Measurements from ENCODE around the gene GRM2. TPM values are rescaled to one million over a fixed set of nuclear protein-coding genes. Genes with fewer than 3 reads are reported as not detected.
"Not testable (repeated sequence)": the region's sequence is repeated elsewhere in the genome, so short reads cannot be mapped to it uniquely, and the experiment has no call there.

GRM2 gene
- total RNA-seq, 6 donors from 2014 or later: 0.10 to 1.0 (median 0.30) TPM; not detected in 1

DNA sequence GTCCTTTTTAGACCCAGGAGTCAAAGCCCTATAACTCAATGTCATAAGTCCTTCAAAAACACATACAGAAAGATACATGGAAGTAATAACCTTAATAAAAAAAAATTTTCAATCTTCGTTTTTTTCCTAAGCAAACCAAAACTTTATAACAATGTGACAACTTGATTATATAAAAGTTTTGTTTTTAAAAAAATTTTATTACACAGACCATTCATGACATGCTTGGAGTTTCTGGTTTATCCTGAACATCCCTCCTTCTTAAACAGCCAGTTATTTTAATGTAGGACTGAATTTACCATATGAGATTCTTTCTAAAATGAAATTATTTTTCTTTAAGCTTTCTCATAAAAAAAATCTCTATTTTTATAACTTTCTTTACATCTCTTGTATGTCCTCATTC lies 41.5 kb downstream of the GRM2 start:
- no peak for DNase-seq
- H3K36me3 ChIP-seq: no peaks in the 10 kb centered on the region
- no peaks in the 10 kb centered on the region for H3K4me1 ChIP-seq
- no peak for ATAC-seq (ENCODE audit: low FRiP score in 2 of 2)
- no peaks in the 10 kb centered on the region for H3K27me3 ChIP-seq
- H3K27ac ChIP-seq: no peak overlapping the region
- WGBS, 2 donors: 42 to 68% methylated on average over 1 of the region's 1 CpG
- H3K9me3 ChIP-seq: no peaks in the 10 kb centered on the region
- H3K4me3 ChIP-seq: no peak overlapping the region
- TF ChIP-seq POLR2AphosphoS5 (IDR thresholded peaks at IDR 0.05): no peak
- TF ChIP-seq, protein P1, sequence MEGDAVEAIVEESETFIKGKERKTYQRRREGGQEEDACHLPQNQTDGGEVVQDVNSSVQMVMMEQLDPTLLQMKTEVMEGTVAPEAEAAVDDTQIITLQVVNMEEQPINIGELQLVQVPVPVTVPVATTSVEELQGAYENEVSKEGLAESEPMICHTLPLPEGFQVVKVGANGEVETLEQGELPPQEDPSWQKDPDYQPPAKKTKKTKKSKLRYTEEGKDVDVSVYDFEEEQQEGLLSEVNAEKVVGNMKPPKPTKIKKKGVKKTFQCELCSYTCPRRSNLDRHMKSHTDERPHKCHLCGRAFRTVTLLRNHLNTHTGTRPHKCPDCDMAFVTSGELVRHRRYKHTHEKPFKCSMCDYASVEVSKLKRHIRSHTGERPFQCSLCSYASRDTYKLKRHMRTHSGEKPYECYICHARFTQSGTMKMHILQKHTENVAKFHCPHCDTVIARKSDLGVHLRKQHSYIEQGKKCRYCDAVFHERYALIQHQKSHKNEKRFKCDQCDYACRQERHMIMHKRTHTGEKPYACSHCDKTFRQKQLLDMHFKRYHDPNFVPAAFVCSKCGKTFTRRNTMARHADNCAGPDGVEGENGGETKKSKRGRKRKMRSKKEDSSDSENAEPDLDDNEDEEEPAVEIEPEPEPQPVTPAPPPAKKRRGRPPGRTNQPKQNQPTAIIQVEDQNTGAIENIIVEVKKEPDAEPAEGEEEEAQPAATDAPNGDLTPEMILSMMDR (IDR thresholded peaks at IDR 0.05): no peak
- no peak for TF ChIP-seq POLR2A (IDR thresholded peaks at IDR 0.05)
- no peak for TF ChIP-seq EP300 (IDR thresholded peaks at IDR 0.05)

DNA sequence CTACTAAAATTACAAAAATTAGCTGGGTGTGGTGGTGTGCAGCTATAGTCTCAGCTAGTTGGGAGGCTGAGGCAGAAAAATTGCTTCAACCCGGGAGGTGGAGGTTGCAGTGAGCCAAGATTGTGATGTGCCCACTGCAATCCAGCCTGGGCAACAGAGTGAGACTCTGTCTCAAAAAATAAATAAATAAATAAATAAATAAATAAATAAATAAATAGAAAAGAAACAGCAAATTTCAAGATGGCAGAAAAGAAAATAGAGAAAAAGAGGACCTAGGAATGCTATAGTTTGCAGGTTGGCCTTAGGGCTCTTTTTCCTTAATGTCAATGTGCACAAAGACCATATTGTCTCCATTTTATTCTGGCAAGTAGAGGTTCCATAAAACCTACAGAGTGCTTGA lies 44.0 kb downstream of the GRM2 start:
- Histone ChIP-seq H3K9me3 (no peaks in the 10 kb centered on the region), H3K4me1 (no peaks in the 10 kb centered on the region), H3K27me3 (no peaks in the 10 kb centered on the region), H3K36me3 (no peaks in the 10 kb centered on the region), H3K4me3 (no peak overlapping the region), H3K27ac (no peak overlapping the region)
- ATAC-seq (ENCODE audit: low FRiP score in 2 of 2) (no peak), DNase-seq (no peak)
- TF ChIP-seq POLR2AphosphoS5 (IDR thresholded peaks at IDR 0.05) (no peak), EP300 (IDR thresholded peaks at IDR 0.05) (no peak), POLR2A (IDR thresholded peaks at IDR 0.05) (no peak)
- TF ChIP-seq, protein P1 (IDR thresholded peaks at IDR 0.05): no peak
- WGBS, 2 donors: 94 to 100% methylated on average over 1 of the region's 1 CpG

DNA sequence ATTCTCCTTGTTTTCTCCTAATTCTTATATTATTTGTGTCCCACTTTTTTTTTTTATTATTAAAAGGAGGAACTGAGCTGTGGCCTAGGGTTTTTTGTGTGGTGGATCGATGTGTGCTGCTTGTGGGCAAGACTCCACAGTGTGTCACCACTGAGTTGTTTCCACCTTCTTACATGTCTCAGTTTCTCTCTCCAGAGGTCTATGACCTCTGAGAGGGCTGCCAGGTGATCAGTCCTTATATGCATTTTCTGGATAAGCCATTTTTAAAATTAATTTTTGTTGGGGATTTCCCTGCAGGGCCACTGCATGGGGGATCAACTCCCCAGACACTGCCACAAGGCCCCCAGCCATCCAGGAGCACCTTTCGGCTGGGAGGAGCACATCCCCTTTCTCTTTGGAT lies 44.4 kb downstream of the GRM2 start:
- no peaks in the 10 kb centered on the region for H3K9me3 ChIP-seq
- WGBS, 2 donors: 93 to 95% methylated on average over 2 of the region's 2 CpGs
- TF ChIP-seq, protein P1 (IDR thresholded peaks at IDR 0.05): no peak
- TF ChIP-seq EP300 (IDR thresholded peaks at IDR 0.05) (no peak), POLR2AphosphoS5 (IDR thresholded peaks at IDR 0.05) (no peak), POLR2A (IDR thresholded peaks at IDR 0.05) (no peak)
- DNase-seq: no peak
- H3K4me1 ChIP-seq: no peaks in the 10 kb centered on the region
- H3K36me3 ChIP-seq: no peaks in the 10 kb centered on the region
- no peak for ATAC-seq (ENCODE audit: low FRiP score in 2 of 2)
- no peaks in the 10 kb centered on the region for H3K27me3 ChIP-seq
- no peak overlapping the region for H3K4me3 ChIP-seq
- no peak overlapping the region for H3K27ac ChIP-seq

DNA sequence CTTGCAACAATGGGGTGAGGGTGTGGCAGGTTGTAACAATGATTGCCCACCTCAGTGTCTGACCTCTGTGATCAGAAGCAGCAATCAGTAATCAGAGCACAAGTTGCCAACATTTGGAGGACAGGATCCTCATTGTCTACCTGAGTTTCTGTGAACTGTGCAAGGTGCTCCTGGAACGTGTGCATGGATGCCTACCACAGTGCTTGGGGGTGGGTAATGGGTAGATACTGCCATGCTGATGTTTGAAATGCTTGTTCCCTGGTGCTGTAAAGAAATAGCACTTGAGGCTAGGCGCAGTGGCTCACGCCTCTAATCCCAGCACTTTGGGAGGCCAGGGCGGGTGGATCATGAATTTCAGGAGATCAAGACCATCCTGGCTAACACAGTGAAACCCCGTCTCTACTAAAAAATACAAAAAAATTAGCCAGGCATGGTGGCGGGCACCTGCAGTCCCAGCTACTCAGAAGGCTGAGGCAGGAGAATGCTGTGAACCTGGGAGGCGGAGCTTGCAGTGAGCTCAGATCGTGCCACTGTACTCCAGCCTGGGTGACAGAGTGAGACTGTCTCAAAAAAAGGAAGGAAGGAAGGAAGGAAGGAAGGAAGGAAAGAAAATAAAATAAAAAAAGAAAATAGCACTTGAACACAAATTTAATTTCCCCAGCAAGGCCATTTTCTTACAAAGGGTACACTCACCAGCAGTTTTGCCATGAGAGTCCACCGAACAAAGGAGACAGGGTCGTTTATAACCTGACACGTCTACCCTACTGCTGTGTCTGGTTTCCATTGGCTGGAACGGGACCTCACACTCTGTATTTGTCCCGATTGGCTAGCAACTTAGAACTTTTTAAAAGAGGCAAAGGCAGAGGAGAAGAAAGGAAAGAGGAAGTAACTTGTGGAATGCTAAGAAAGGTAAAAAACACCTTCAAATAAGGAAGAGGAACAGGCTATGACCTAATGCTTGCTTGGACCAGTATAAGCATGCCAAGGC lies 47.2 kb downstream of the GRM2 start:
- not testable (repeated sequence) for H3K27ac ChIP-seq; H3K4me3 ChIP-seq; ATAC-seq (ENCODE audit: low FRiP score in 2 of 2); DNase-seq; H3K4me1 ChIP-seq; H3K9me3 ChIP-seq; H3K36me3 ChIP-seq; H3K27me3 ChIP-seq
- WGBS, 2 donors: 60 to 62% methylated on average over 13 of the region's 13 CpGs

DNA sequence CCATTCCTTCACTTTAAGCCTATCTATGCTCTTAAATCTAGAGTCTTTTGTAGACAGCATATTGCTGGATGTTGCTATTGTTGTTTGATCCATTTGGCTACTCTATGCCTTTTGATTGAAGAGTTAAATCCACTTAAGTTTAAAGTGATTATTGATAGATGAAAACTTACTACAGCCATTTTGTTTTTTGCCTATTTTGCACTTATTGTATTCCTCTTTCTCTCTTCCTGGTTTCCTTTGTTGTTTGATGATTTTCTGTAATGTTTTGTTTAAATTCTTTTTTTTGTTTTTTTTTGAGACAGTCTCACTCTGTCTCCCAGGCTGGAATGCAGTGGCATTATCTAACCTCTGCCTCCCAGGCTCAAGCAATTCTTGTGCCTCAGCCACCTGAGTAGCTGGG lies 52.3 kb downstream of the GRM2 start:
- no peak for DNase-seq
- no peak for ATAC-seq (ENCODE audit: low FRiP score in 2 of 2)
- no peaks in the 10 kb centered on the region for H3K4me1 ChIP-seq
- TF ChIP-seq POLR2A (IDR thresholded peaks at IDR 0.05): no peak
- no peak for TF ChIP-seq POLR2AphosphoS5 (IDR thresholded peaks at IDR 0.05)
- no peak for TF ChIP-seq EP300 (IDR thresholded peaks at IDR 0.05)
- TF ChIP-seq, protein P1 (IDR thresholded peaks at IDR 0.05): no peak
- no peak overlapping the region for H3K27ac ChIP-seq
- H3K27me3 ChIP-seq: no peaks in the 10 kb centered on the region
- peaks cover 0 to 22% (median 13%) of the 10 kb centered on the region in 4 donors for H3K9me3 ChIP-seq
- no peak overlapping the region for H3K4me3 ChIP-seq
- H3K36me3 ChIP-seq: no peaks in the 10 kb centered on the region

Small RNA genes lying within 50 kb of the gene (small RNA-seq; reads per million reads assigned to genes)
- 5,705 to 21,918 (median 11,518) reads per million in 4 donors for gene RNA5SP132

Other genes starting within 250 kb of the GRM2 start
- 10 to 100 TPM; 18.6 to 23.9 (median 20.1) TPM for gene DCAF1, start 207.1 kb upstream of the GRM2 start, total RNA-seq
- 10 to 100 TPM; 21.6 to 57.6 (median 27.3) TPM for gene RAD54L2, start 168.3 kb upstream of the GRM2 start, total RNA-seq
- 10 to 100 TPM; 40.4 to 86.5 (median 55.5) TPM for gene TEX264, start 35.8 kb upstream of the GRM2 start, total RNA-seq
- gene IQCF6, start 72.2 kb downstream of the GRM2 start, total RNA-seq: not detected
- not detected for gene IQCF2, start 154.5 kb downstream of the GRM2 start, total RNA-seq
- gene IQCF5, start 168.5 kb downstream of the GRM2 start, total RNA-seq: not detected
- not detected for gene IQCF1, start 196.3 kb downstream of the GRM2 start, total RNA-seq
- 10 to 100 TPM; 10.7 to 30.4 (median 19.8) TPM for gene RRP9, start 234.8 kb downstream of the GRM2 start, total RNA-seq
- gene PARP3, start 235.3 kb downstream of the GRM2 start, total RNA-seq: 10 to 100 TPM; 23.0 to 80.7 (median 35.7) TPM
- not detected for gene GPR62, start 248.3 kb downstream of the GRM2 start, total RNA-seq